IPS DF 4.7 (cell line): ENCODE data around the gene PNLDC1.
"Not testable (repeated sequence)": the region's sequence is repeated elsewhere in the genome, so short reads cannot be mapped to it uniquely, and the experiment has no call there.

Experiments used
- DNase-seq: peaks from one replicate; pipeline ENCODE4 v3.0.0-alpha.2; 2013; ENCODE audit warnings: low spot score; ENCODE audit errors: extremely low read depth

The PNLDC1 gene

GRCh38 chr6:159819098-159819497, 19.0 kb downstream of the PNLDC1 start:
- no peak for DNase-seq

GRCh38 chr6:159819932-159820640, 20.0 kb downstream of the PNLDC1 start:
- DNase-seq: no peak

GRCh38 chr6:159821122-159821521, 21.0 kb downstream of the PNLDC1 start:
- no peak for DNase-seq

GRCh38 chr6:159821726-159822125, 21.6 kb downstream of the PNLDC1 start:
- DNase-seq: no peak

- DNase-seq: no peak
These were observed 23.9 kb downstream of the PNLDC1 start for GRCh38 chr6:159823953-159824352.

- not testable (repeated sequence) for DNase-seq
These were observed 24.6 kb downstream of the PNLDC1 start for GRCh38 chr6:159824690-159825089.

- DNase-seq: no peak
These were observed 25.9 kb downstream of the PNLDC1 start for GRCh38 chr6:159826004-159826403.

- DNase-seq: no peak
These were observed 27.0 kb downstream of the PNLDC1 start for GRCh38 chr6:159826968-159827647.

- DNase-seq: no peak
These were observed 28.0 kb downstream of the PNLDC1 start for GRCh38 chr6:159828074-159828473.

- DNase-seq: no peak
These were observed 29.4 kb downstream of the PNLDC1 start for GRCh38 chr6:159829526-159829925.

- no peak for DNase-seq
These were observed 30.7 kb downstream of the PNLDC1 start for GRCh38 chr6:159830501-159831372.

- DNase-seq: no peak
These were observed 31.2 kb downstream of the PNLDC1 start for GRCh38 chr6:159831373-159831679.

GRCh38 chr6:159832946-159833345, 32.9 kb downstream of the PNLDC1 start:
- no peak for DNase-seq

GRCh38 chr6:159833556-159833955, 33.5 kb downstream of the PNLDC1 start:
- DNase-seq: no peak

- DNase-seq: no peak
These were observed 34.0 kb downstream of the PNLDC1 start for GRCh38 chr6:159833997-159834603.

GRCh38 chr6:159836718-159837490, 36.8 kb downstream of the PNLDC1 start:
- DNase-seq: no peak

GRCh38 chr6:159837511-159837910, 37.4 kb downstream of the PNLDC1 start:
- DNase-seq: no peak

- DNase-seq: no peak
These were observed 38.1 kb downstream of the PNLDC1 start for GRCh38 chr6:159838020-159838744.

GRCh38 chr6:159842035-159842434, 42.0 kb downstream of the PNLDC1 start:
- DNase-seq: no peak
